Cerebellar cortex (tissue), 1 donor: ENCODE data around the gene OR2T27.
A peak's percentile ranks its signal among the peaks of the same experiment; 100 is the strongest.
"Not testable (repeated sequence)": the region's sequence is repeated elsewhere in the genome, so short reads cannot be mapped to it uniquely, and the experiment has no call there.

ENCODE experiments used
- DNase-seq: peaks from one replicate; pipeline ENCODE4 v3.0.0-alpha.2; 2015; ENCODE audit warnings: low spot score

The OR2T27 gene, protein sequence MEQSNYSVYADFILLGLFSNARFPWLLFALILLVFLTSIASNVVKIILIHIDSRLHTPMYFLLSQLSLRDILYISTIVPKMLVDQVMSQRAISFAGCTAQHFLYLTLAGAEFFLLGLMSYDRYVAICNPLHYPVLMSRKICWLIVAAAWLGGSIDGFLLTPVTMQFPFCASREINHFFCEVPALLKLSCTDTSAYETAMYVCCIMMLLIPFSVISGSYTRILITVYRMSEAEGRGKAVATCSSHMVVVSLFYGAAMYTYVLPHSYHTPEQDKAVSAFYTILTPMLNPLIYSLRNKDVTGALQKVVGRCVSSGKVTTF

DNA sequence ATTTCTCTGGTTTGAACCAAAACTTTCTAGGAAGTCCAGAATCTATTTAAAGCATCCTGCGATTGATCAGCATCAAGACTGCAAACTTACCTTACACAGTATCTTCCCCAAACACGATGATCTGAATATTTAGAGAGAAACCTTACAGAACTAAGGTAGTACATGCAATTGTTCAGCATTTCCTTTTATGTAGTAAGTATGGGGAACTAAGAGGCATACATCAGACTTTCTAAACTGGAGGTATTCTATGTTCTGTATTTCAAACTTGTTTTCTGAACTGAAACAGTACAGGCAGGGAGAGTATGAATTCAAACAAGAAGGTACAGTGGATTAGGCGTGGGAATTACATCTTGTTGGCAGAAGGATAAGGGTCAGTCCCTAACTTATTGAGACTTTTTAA lies at the start of gene OR2T27:
TSS of gene OR2T27 (minus strand) at position 175 of the 400 bp plus-strand sequence. CDS start 4,644 bp downstream, outside the sequence.
- not testable (repeated sequence) for DNase-seq

DNA sequence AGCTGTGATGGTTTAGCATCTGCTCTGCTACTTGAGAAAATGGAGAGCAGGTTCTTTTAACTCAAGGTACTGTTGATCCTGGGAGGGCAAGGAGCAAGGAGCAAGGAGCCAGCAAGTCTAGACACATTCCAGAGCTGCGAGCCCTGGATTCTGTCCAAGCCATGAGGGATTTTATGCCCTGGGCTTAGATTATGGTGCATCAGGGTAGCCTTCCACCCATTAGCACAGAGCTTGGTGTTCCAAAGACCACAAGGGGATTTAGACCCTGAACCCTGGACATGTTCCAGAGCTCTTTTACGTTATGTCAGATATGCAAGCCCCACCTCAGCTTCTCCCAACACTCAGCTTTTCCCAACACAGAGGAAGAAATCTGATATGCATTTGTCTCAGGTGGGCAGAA lies 49.3 kb upstream of the OR2T27 start:
- no peak for DNase-seq

DNA sequence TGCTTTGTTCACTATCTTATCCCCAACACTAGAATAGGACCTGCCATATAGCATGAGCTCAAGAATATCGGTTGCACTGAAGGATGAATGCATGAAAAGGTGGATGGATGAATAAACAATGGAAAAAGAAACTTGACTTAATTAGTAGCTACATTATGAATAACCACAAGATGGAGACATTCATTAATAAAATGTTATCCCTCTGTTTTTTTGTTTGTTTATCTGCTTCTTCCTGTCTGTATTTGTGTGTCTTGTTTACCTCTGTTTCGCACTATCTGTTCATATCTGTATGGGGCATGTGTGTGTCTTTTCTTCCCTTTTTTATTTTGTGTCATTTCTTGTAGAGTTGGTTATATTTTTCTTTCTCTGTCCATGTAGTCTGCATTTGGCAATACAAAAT lies 48.3 kb upstream of the OR2T27 start:
- peak; percentile 0 for DNase-seq

DNA sequence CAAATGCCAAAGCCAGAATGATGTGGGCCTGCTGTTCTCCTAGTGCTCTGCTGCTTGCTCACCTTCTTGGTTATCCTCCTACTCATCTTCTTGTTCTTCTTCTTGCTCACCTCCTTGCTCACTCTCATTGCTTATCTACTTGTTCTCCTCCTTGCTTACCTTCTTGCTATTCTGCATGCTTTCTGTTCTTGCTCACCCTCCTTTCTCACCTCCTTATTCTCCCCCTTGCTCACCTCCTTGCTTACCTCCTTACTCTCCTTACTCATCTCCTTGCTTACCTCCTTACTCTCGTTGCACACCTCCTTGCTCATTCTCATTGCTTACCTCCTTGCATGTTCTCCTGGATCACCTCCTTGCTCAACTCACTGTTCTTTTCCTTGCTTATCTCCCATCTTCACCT lies 47.4 kb upstream of the OR2T27 start, which contains the start of gene OR14I1:
TSS of gene OR14I1 (minus strand) at position 53 of the 400 bp plus-strand sequence.
- DNase-seq, result no peak

DNA sequence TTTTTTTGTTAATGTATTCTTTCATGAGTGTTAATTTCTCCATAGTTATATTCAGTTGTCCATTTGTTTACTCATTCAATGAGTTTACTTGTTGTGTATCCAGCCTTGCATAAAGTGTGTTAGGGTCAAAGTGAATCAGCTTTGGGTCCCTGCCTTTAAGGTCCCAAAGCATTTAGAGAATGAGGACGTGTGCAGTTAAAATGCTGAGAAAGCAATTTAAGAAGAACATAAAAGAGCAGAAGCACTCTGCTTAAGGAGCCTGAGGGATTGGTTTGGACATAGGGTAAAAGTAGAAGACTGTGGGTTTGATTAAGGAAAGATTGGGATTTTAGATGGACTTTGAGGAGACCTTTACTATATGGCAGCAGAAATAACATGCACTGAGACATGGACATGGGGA lies 43.8 kb upstream of the OR2T27 start:
- no peak for DNase-seq

DNA sequence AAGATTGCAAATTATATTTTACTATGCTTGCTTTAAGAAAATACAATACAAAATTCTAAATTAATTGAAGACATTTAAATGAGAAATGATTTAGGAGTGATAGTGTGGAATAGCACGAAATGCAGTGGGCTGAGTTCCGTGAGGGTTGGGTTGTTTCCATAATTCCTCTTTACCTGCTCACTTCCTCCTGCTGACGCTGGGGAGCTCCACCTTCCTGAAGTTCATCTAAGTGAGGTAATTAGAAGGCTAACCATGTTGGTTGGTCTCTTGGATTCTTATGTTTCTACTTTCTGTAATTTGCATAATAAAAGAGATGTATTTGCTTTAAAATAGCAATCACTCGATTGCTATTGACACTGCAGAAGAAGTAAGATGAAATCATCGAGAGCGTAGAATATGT lies 42.6 kb upstream of the OR2T27 start:
- DNase-seq, result no peak

DNA sequence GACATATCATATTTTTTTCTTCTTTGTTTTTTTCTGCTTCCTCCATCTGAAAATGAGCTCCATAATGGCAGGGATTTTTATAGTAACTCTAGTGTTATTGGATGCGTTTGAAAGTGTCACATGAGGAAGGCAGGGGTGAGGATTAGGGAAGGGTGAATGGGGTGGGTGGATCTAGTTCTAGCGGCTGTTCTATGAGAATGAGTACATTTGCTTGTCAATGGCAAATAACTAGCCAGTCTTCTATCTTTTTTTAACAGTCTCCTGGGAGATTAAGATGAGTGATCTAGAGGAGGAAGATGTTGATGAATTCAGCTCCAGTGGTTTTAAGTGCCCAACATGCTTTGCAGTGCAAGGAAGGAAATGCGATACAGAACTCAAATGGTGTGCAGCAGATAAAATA lies 41.4 kb upstream of the OR2T27 start:
- DNase-seq, result no peak

DNA sequence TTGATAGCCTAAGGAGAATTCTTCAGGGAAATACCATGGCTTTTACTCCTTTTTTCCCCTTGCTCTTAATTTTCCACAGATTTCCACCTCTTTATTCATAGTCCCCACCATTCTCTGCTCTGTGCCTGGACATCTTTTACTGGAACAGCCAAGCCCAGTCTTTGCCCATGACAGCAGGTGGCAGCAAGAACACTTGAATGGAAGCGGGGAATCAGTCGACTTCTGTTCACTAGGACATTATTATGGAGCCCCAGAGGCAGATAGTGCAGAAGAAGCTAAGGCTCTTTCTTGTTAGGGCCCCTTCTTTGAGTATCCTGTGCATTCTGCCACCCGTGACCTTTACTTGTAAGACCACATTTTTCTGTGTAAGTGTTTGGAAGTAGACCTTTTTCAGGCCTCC lies 40.9 kb upstream of the OR2T27 start:
- DNase-seq, result peak; percentile 5

DNA sequence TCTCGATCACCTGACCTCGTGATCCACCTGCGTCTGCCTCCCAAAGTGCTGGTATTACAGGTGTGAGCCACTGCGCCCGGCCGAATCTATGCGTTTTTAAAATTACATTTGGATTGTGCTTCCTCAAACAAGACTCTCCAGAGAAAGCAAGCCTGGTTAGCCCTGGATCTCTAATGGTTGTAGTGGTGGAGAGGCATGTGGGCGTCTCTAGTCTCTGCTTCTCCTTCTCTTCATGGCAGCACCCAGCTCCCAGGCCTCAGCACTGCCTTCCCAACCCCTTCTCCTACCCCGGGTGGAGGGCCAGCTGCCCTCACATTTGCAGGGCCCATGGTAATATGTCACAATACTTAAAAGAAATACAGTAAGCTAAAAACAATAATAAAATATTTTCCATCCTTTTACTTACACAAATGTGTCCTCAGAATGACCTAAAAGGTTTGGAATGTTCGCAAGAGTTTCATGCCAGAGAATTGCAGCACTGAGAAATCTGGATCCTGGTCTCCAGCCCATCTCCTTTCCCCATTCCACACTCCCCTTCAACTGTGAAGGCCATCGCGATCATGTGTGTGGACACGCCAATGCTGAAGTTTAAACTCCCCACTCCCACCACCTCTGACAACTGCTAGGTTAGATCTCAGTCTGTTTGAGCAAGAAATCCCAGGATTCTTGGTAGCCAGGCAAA lies 40.3 kb upstream of the OR2T27 start:
- no peak for DNase-seq

DNA sequence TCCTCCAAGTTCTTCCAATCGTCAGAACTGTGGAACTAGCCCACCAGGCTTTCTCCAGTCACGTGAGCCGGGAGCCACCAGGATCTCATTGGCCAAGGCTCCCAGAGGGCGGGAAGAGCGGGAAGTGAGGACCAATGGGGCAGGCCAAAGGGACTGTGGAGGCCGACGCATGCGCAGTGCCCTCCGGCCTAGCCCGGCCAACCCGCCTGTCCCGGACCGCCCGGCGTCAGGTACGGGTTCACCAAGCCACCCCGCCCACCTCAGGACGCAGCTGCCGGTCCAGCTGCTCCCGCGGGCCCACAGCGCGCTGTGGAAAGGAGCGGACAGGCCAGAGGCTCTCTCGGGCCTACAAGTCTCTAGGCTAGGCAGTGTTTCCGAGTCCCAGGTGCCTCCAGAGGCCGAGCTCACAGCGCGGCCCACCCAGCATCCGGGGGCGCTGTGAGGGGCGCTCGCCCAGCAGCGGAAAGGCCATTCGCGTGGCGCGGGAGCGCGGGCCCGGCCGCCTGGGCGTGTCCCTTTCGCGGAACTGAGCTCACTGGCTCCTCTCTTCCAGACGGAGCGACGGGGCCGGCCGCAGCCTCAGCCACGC lies 36.3 kb upstream of the OR2T27 start:
- DNase-seq, result no peak

DNA sequence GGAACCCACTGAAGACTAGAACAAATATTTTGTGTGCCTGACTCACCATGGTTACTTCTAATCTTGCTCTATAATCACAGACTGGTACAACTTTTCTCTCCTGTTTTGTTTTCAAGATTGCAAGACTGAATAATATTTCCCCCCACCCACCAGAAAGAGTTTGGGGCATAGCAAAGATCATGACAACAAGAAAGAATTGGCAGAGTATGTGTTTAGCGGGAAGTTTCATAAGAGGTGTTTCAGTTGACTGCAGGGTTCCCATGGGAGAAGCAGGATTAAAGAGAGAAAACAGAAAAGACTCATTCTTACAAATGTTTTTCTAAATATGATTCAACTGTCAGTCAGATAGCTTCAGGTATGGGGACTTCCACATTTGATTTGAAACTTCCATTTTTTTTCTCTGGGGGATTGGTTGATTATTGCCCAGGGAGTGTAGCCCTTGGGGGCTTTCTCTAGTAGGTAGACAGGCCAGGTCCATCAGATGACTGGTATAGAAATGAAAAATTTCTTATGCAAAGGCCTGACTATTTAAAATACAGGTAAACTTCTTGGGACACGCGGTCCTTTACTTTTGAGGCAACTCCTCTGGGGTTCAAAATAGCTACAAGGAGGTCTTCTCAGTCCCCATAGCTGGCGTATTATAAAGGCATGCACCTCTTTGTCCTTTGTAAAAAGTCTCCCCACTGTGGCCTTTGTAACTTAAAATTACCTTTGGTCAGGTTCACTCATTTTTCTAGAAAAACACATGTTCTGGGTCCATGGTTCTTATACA lies 33.4 kb upstream of the OR2T27 start:
- no peak for DNase-seq

DNA sequence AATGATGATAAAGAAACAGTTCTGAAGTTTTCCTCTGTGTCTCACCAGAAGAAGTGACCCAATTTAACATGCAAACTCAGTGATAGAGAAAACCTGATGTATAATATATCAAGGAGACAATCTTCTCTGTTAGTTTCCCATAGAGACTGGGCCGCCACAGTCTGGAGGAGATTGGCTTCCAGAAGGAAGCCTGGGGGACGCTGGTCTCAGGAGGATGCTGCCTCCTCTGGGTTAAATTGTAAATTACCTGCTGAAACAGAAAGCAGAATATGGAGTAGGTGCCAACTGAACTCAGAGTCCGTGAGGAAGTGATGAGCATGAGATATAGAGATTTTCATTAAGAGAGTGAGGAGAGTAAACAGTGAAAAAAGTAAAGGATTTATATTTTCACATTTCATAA lies 31.5 kb upstream of the OR2T27 start:
- no peak for DNase-seq

DNA sequence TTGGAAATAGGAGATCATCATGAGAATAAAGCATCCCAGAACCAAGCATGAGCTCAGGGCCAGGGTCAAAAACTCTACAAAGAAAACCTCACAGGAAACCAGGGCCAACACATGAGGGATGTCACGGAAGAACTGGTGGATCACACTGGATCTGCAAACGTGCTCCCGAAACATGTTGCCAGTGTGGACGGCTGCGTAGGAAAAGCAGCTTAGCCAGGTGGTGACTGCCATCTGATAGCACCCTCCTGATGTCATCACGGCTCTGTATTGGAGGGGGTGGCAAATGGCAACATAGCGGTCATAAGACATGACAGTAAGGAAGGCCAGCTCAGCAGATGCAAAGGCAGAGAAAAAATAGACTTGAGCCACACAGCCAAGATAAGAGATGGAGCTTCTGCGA lies 26.3 kb upstream of the OR2T27 start:
- DNase-seq, result no peak

DNA sequence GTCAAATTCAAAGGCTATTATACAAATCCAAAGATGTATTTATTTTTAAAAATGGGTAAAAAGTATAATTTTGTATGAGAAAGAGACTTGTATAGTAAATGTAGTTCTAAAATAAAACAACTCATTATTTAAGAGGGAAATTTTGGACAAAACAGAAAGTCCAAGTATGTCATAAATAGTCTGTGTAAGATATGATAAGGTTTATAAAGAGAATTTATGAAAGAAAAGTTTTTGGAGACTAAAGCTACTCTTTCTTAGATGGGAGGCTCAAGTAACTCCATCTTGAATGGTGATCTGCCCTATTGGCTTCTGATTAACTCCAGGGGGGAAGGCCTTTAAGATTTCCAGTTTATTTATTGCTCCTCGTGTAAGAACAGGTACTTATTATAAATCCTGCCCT lies 14.7 kb upstream of the OR2T27 start:
- no peak for DNase-seq

DNA sequence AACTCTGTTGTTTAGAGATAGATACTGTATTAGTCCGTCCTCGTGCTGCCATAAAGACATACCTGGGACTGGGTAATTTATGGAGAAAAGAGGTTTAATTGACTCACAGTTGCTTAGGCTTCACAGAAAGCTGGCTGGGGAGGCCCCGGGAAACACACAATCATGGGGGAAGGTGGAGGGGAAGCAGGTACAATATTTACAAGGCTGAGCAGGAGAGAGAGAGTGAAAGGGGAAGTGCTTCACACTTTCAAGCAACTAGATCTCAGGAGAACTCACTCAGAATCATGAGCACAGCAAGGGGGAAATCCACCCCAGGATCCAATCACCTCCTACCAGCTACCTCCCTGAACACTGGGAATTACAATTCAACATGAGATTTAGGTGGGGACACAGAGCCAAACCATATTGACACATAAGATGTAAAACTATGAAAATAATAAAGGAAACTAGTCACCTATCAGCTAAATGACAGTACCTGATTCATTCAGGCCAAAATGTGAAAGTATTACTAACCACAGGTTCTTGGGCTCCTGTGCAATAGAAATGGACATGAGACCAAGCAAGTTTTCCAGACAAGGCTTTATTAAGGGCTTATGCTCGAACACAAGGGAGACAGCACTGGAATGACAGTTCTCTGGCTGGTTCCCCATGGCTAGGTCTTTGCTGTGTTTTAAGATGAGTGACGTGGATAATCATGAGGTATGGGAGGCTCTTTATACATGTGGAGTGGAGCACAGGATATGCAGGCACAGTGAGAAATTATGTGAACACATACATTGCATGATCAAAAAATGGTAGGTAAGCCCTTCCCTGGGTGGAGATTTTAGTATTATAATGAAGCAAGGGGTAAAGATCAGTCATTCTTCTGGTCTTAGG lies 8.4 kb upstream of the OR2T27 start:
- not testable (repeated sequence) for DNase-seq

DNA sequence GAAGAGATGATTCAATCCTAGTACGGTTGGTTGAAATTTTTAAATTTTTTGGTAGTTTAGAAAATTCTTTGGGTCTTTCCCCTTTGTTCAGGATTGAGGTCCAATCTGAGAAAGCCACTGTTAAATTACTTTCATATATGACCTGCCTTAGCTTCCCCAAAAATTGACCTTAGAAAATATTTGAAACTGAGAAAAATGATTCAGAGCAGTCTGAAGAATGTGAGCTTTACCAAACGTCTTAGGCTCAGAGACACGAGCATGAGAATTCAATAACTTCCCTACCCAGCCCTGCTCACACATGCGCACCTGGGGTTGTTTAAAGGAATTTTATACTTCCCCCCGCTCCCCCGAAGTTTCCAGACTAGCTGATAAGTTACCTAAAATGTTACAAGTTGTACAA lies 1.5 kb upstream of the OR2T27 start:
- not testable (repeated sequence) for DNase-seq

DNA sequence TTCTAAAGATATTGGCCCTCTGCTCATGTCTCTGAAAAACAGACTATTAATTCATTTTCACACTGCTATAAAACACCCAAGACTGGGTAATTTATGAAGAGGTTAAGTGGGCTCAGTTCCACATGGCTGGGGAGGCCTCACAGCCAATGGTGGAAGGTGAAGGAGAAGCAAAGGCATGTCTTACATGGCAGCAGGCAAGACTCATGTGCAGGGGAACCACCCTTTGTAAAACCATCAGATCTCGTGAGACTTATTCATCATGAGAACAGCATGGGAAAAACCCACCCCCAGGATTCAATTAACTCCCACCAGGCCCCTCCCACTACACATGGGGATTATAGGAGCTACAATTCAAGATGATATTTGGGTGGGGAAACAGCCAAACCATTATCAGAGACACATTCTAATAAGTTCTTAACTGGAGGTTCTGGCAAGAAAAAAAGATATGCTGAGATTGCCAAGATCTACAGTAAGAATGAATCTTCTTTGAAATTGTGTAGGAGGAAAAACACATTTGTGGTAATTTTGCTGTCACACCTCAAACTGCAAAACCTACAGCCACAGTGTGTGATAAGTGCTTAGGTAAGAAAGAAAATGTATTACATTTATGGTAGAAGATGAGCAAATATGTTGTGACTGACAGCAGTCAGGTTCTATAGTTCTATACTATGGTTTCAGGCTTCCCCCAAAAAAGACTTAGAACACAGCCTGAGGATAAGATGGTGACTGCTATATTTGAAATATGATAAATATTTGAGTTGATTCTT lies 6.4 kb downstream of the OR2T27 start:
- DNase-seq, result not testable (repeated sequence)

DNA sequence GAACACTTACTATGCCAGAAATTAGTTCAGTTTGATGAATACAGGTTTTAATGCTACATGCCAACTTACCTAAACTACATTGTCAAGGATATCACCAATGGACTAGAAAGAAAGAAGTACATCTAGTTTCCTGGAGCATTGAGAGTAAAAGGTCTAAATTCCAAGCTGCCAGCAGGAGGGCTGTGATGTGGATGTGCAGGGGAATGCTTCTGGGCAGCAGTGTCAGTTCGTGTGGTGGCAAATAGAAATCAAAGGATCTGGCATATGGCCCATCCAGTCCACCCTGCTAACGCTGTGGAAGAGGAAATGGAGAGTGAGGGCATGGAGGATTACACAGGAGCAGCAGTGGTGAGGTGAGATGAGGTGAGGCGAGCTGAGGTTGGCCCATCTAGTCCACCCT lies 10.2 kb downstream of the OR2T27 start, which contains the start of gene OR2T35:
TSS of gene OR2T35 (minus strand) at position 101 of the 400 bp plus-strand sequence. CDS start 6,020 bp downstream, outside the sequence.
- not testable (repeated sequence) for DNase-seq

DNA sequence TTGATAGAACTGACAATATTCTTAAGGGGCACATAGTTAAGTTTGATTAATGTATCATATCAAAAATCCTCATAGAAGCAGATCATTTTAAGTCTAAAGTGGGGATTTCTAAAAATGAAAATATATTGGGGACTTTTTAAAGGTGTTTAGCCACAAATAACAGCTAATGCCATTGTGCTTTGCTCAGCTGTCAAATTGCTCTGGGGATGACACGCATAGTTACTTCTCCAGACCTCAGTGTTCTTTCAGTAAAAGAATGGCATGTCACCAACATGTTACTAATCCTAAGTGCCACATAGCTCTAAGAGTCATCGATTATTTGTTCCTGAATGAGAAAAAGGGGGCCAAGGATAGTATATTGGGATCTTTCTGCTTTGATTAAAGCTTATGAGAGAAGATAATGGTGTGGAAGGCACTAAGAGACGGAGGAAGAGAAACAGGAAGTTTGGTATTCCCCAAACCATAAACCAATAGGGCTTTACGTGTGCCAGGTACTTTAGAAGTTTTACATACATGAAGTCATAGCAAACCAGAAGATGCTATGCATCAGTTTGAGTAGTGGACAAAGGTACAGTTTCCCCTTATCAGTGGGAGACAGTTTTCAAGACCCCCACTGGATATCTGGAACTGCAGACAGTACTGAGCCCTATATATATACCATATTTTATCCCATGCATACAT lies 12.2 kb downstream of the OR2T27 start:
- not testable (repeated sequence) for DNase-seq

DNA sequence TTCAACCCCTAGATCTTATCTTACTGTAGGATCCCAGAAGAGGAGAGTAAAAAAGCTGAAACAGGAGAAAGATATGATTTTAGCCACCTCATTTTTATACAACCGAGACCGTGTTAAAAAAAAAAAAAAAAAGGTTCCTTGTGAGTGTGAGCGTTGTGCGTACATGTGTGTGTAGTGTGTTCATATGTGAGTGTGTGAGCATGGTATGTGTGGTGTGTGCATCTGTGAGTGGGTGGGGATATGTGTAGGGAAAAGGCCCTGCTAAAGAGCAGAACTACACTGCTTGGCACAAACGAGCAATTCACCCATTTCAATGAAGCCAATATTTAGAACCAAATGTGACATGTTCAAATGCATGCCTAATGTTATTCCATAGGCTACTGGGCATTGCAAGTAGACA lies 13.7 kb downstream of the OR2T27 start:
- DNase-seq, result not testable (repeated sequence)
